ENCODE results near the gene PPP4R2.

Gene PPP4R2

DNA sequence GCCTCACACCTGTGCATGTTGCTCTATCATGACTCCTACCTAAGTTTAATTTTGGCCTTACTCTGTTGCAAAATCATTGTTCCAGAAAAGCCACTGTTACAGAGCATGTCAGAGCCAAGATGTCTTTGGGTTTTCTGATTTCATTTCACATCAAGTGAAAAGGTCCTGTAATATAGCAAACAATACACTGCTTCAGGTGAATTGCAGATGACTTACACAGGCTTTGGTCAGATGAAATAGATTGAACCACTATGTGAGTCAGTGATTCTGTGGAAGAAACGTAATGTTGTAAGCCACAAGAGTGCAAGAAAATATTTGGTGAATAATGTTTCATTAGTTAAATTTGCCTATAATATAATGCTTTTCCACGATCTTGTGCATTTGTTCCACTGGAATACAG lies 87.6 kb downstream of the PPP4R2 start:
- no peak for TF ChIP-seq CTCF (conservative IDR thresholded peaks at IDR 0.05)
- H3K27ac ChIP-seq, result no peak overlapping the region

- peak; percentile 90 for TF ChIP-seq CTCF (conservative IDR thresholded peaks at IDR 0.05)
Observed at GRCh38 chr3:73086071-73086494, 89.5 kb downstream of the PPP4R2 start.

GRCh38 chr3:73094129-73094528 lies 97.5 kb downstream of the PPP4R2 start:
- no peak for TF ChIP-seq CTCF (conservative IDR thresholded peaks at IDR 0.05)
- no peak overlapping the region for H3K27ac ChIP-seq

More at GRCh38 chr3:73086071-73086494, 89.5 kb downstream of the PPP4R2 start:
- no peak overlapping the region for H3K27ac ChIP-seq

DNA sequence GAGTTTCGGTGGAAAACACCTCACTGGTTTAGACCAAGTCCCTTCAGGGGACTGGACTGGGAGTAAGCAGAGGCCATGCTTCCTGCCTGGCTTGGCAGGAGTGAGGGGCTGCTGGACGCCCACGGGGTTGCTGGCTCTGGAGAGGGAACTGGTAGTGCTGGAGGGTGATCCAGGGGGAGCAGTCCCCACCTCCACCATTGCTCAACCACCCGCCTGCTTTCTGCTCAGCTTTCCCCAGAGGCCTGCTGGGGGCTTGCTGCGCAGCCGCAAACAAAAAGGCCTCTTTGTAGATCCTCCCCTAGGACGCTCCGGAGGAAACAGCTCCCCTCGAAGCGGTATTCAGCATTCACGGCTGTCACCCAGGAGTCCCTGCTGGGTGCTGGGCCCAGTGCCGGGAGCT lies 98.3 kb downstream of the PPP4R2 start:
- H3K27ac ChIP-seq, result no peak overlapping the region
- TF ChIP-seq CTCF (conservative IDR thresholded peaks at IDR 0.05), result no peak

GRCh38 chr3:73096169-73096568 lies 99.6 kb downstream of the PPP4R2 start:
- no peak for TF ChIP-seq CTCF (conservative IDR thresholded peaks at IDR 0.05)
- no peak overlapping the region for H3K27ac ChIP-seq

DNA sequence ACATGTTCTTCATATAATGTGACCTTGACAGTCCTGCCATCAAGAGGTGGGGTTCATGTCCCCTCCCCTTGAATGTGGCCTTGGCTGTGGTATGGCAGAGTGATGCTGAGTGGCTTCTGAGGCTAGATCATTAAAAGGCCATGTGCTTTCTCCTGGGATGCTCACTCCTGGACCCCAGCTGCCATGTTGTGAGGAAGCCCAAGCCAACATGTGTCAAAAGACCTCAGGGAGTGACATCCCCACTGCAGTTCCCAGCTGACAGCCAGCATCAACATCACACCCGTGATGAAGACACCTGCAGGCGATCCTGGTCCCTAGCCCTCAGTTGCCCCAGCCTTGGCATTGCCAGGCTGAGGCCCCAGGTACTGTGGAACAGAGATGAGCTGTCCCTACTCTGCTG lies 101.4 kb downstream of the PPP4R2 start:
- no peak overlapping the region for H3K27ac ChIP-seq
- no peak for TF ChIP-seq CTCF (conservative IDR thresholded peaks at IDR 0.05)

DNA sequence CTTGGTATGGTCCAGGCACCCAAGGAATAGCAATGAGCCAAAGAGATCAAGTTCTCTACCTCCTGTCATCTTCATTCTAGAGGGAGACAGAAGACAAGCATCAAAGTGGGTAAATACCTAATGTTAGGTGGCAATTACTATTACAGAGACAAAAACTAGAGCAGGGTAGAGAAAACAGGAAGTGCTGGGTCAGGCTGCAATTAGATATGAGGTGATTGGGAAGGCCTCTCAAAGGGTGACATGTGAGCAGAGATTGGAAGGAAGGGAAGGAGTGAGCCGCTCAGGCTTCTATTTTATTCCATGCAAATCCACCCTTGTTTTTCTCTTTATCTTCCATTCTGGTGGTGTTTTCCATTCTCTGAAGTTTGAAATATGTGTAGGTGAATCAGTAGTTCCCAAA lies 102.3 kb downstream of the PPP4R2 start:
- no peak overlapping the region for H3K27ac ChIP-seq
- no peak for TF ChIP-seq CTCF (conservative IDR thresholded peaks at IDR 0.05)
